Bronchial epithelial cell (primary cell): Measurements from ENCODE around the gene COL15A1. TPM values are rescaled to one million over a fixed set of nuclear protein-coding genes. Genes with fewer than 3 reads are reported as not detected.
A peak's percentile ranks its signal among the peaks of the same experiment; 100 is the strongest.

Source experiments
- DNase-seq: peaks from one replicate; pipeline ENCODE4 v3.0.0-alpha.2; 2010; ENCODE audit warnings: low read depth
- FAIRE-seq: peaks from 2 replicates; lab custom pipeline; 2011; peaks lifted over from hg19 to GRCh38; lab: Jason Lieb, UNC
- H3K27me3 ChIP-seq: 2 replicates; pipeline ENCODE4 v1.5.1; 2011; ENCODE audit warnings: low read length; ENCODE audit not compliant: control insufficient read depth, insufficient read depth
- H3K36me3 ChIP-seq: 2 replicates; pipeline ENCODE4 v1.5.1; 2011; ENCODE audit warnings: low read length; ENCODE audit not compliant: control insufficient read depth, insufficient read depth
- H3K4me3 ChIP-seq: 2 replicates; pipeline ENCODE4 v1.5.1; 2011; ENCODE audit warnings: mild to moderate bottlenecking, low read depth, low read length, control low read depth
- total RNA-seq: library from RNA; depleted of rRNA; stranded (reverse); fragments of >200 nt; gene quantifications from 2 replicates; pipeline ENCODE4 v1.2.1, GENCODE V29; 2014
- TF ChIP-seq, protein P1 (sequence below): IDR thresholded peaks from 2 replicates; pipeline ENCODE4 v1.5.1; 2011; ENCODE audit warnings: mild to moderate bottlenecking, moderate library complexity, low read length, control low read depth, inconsistent platforms; ENCODE audit not compliant: insufficient read depth, severe bottlenecking

Gene COL15A1
- total RNA-seq, 1 donor from 2014 or later, result 1.6 TPM

GRCh38 chr9:99101812-99102211 is 158.1 kb downstream of the COL15A1 start:
- no peak for FAIRE-seq
- H3K27me3 ChIP-seq, result no peaks in the 10 kb centered on the region

GRCh38 chr9:99103054-99103895 is 159.6 kb downstream of the COL15A1 start:
- no peaks in the 10 kb centered on the region for H3K36me3 ChIP-seq
- no peak for FAIRE-seq
- peak; percentile 99 for DNase-seq
- H3K4me3 ChIP-seq, result no peak overlapping the region
- TF ChIP-seq, protein P1, sequence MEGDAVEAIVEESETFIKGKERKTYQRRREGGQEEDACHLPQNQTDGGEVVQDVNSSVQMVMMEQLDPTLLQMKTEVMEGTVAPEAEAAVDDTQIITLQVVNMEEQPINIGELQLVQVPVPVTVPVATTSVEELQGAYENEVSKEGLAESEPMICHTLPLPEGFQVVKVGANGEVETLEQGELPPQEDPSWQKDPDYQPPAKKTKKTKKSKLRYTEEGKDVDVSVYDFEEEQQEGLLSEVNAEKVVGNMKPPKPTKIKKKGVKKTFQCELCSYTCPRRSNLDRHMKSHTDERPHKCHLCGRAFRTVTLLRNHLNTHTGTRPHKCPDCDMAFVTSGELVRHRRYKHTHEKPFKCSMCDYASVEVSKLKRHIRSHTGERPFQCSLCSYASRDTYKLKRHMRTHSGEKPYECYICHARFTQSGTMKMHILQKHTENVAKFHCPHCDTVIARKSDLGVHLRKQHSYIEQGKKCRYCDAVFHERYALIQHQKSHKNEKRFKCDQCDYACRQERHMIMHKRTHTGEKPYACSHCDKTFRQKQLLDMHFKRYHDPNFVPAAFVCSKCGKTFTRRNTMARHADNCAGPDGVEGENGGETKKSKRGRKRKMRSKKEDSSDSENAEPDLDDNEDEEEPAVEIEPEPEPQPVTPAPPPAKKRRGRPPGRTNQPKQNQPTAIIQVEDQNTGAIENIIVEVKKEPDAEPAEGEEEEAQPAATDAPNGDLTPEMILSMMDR, result no peak
- no peaks in the 10 kb centered on the region for H3K27me3 ChIP-seq

More at GRCh38 chr9:99101812-99102211, 158.1 kb downstream of the COL15A1 start:
- no peak overlapping the region for H3K4me3 ChIP-seq
- no peaks in the 10 kb centered on the region for H3K36me3 ChIP-seq
- no peak for DNase-seq
- TF ChIP-seq, protein P1, result no peak

DNA sequence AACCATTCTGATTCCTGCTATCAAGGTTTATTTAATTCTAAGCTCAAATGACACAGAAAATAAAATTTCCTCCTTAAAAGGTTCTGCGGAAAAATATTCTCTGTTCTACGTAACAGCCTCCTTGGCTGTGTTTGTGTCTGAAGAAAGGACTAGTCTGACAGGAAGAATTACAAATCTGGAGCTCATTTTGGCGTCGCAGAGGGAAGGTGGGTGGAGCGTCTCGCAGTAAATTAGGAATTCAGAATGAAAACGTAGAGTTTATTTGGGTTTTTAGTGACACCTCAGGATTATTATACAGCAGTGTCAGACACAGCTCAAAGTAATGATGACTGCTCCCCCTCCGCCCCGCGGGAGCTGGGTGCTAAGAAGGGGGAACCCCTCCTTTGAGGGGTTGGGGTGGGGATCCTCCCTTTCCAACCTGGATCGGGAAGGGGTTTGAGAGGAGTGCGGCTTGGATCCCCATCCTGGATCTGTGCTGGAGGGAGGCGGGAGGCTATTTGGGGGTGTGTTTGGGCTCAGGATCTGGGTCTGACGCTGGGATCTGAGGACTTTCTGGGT is 160.3 kb downstream of the COL15A1 start:
- Histone ChIP-seq H3K36me3 (no peaks in the 10 kb centered on the region), H3K27me3 (no peaks in the 10 kb centered on the region), H3K4me3 (peak overlapping the region; percentile 66)
- TF ChIP-seq, protein P1, result no peak
- FAIRE-seq, result no peak
- peak; percentile 68 for DNase-seq

DNA sequence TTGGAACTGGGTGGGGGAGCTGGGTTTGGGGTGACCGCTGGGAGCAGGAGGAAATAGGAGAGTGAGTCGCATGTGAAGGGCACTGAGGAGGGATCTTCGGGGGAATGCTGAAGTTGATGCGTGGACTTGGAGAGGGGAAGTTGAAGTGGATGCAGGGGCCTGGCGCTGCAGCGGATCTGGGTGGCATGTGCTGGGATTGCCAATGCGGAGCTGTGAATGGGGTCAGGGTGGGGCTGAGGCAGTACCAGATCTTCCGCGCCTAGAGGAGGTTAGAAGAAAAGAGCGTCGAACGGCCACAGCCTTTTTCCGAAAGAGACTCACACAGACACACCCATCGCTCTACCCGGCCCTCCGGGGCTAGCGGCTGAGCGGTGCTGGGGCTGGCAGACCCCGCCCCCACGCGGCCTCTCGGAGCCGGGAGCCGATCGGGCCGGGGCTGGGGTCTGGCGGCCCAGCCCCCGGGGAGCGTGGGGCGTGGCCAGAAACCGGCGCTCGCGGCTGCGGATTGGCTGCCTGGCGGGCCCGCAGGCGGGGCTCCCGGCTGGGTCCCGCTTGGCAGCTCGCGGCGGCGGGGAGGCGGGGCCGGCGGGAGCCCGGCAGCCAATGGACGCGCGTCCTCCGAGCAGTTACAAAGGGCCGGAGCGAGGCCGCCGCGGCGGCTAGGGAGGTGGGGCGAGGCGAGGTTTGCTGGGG is 160.9 kb downstream of the COL15A1 start, which contains the start of gene TGFBR1:
Gene TGFBR1, plus strand, starts transcription at position 655 of the 693 bp plus-strand sequence. CDS start 93 bp downstream, outside the sequence.
- no peak for FAIRE-seq

More for the DNA sequence above, 160.9 kb downstream of the COL15A1 start, which contains the start of gene TGFBR1:
- Histone ChIP-seq H3K36me3 (no peaks in the 10 kb centered on the region), H3K27me3 (no peaks in the 10 kb centered on the region), H3K4me3 (peak within 1 kb of the TSS; percentile 66)
- TF ChIP-seq, protein P1, result peak; percentile 7
- DNase-seq, result peak; percentile 87
